Measurements from ENCODE around the gene MS4A13.

The MS4A13 gene

GRCh38 chr11:60589611-60590010 is 74.4 kb downstream of the MS4A13 start:
- no peaks in the 10 kb centered on the region for H3K9me3 Mint-ChIP-seq
- no peaks in the 10 kb centered on the region for H3K4me1 Mint-ChIP-seq (ENCODE audit: low read depth)
- no peak overlapping the region for H3K27ac Mint-ChIP-seq
- no peak overlapping the region for H3K4me3 Mint-ChIP-seq
- H3K36me3 Mint-ChIP-seq (ENCODE audit: low read depth), result no peaks in the 10 kb centered on the region
- H3K27me3 Mint-ChIP-seq (ENCODE audit: low read depth), result peaks cover 5% of the 10 kb centered on the region
- no peak for DNase-seq (ENCODE audit: low spot score)
